ENCODE measurements around the gene TPRA1.

TPRA1 gene

GRCh38 chr3:127590593-127591465 is at the start of gene TPRA1:
Gene TPRA1 (minus strand): TSS chr3:127590733. CDS start chr3:127580146, 10,587 bp downstream.
- peak; percentile 90 to 91 for DNase-seq

- no peak for DNase-seq
Observed at GRCh38 chr3:127640042-127640355, 49.5 kb upstream of the TPRA1 start.

- DNase-seq, result no peak
Observed at GRCh38 chr3:127639173-127640041, 48.9 kb upstream of the TPRA1 start.

GRCh38 chr3:127637971-127638370 is 47.4 kb upstream of the TPRA1 start:
- DNase-seq, result no peak

GRCh38 chr3:127637546-127637945 is 47.0 kb upstream of the TPRA1 start:
- DNase-seq, result peak in 1 of 2 donors; percentile 41

- DNase-seq, result no peak
Observed at GRCh38 chr3:127634653-127635052, 44.1 kb upstream of the TPRA1 start.

GRCh38 chr3:127632035-127632820 is 41.7 kb upstream of the TPRA1 start:
- no peak for DNase-seq

- DNase-seq, result no peak
Observed at GRCh38 chr3:127630811-127631714, 40.5 kb upstream of the TPRA1 start.

- peak; percentile 43 to 51 for DNase-seq
Observed at GRCh38 chr3:127629467-127630403, 39.2 kb upstream of the TPRA1 start.

- DNase-seq, result peak; percentile 22 to 35
Observed at GRCh38 chr3:127628788-127629466, 38.4 kb upstream of the TPRA1 start, which contains the start of gene PODXL2. Gene PODXL2 (plus strand): TSS chr3:127629185. CDS start chr3:127629220, 35 bp downstream.

- DNase-seq, result no peak
Observed at GRCh38 chr3:127628426-127628787, 37.9 kb upstream of the TPRA1 start.

- DNase-seq, result no peak
Observed at GRCh38 chr3:127625821-127626220, 35.3 kb upstream of the TPRA1 start.

GRCh38 chr3:127624063-127624462 is 33.5 kb upstream of the TPRA1 start:
- no peak for DNase-seq

- DNase-seq, result no peak
Observed at GRCh38 chr3:127622772-127623576, 32.4 kb upstream of the TPRA1 start.

GRCh38 chr3:127622031-127622430 is 31.5 kb upstream of the TPRA1 start:
- no peak for DNase-seq

GRCh38 chr3:127620637-127621375 is 30.3 kb upstream of the TPRA1 start:
- DNase-seq, result no peak

- DNase-seq, result no peak
Observed at GRCh38 chr3:127618891-127619290, 28.4 kb upstream of the TPRA1 start.

GRCh38 chr3:127616836-127617605 is 26.5 kb upstream of the TPRA1 start:
- DNase-seq, result no peak

Measured in CD4-positive, alpha-beta T cell treated with Interleukin-4 for 1 hour (primary cell).